Cardiac fibroblast (primary cell): ENCODE results near the gene PLCZ1.

ENCODE experiments used
- DNase-seq, 2 donors: peaks; one replicate each; pipeline versions ENCODE4 v3.0.0 to v3.0.0-alpha.2; 2010; ENCODE audit warnings: low read depth in 2 of 2
- H3K4me3 ChIP-seq, 2 donors: replicated peaks in 1 of 2; 1 replicate in 1 of 2; 2 replicates in 1 of 2; pipeline ENCODE4 v1.5.1; 2011; ENCODE audit warnings: low read depth in 2 of 2, low read length in 2 of 2, mild to moderate bottlenecking in 2 of 2, moderate library complexity in 1 of 2
- TF ChIP-seq, protein P1 (sequence below): IDR thresholded peaks from one replicate; pipeline ENCODE4 v1.5.1; 2011; ENCODE audit warnings: low read depth, mild to moderate bottlenecking, low read length, inconsistent platforms

PLCZ1 gene

DNA sequence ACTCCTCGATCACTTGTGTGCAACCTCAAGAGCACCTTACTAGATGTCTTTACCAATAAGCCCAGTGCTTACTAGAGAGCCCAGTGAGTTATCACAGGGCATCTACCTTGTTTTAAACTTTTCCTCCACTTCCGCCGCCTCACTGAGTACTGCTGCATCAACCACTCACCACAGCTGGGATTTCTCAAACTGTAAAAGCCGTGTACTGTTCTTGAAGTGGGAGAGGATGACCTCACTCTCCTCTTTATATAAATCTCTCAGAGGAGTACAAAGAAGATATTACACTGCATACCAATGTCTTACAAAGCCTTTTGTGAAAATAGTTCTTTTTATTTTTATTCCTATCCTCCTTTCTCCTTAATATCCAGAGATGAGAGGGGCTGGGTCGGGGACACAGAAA is 94.1 kb downstream of the PLCZ1 start:
- TF ChIP-seq, protein P1, sequence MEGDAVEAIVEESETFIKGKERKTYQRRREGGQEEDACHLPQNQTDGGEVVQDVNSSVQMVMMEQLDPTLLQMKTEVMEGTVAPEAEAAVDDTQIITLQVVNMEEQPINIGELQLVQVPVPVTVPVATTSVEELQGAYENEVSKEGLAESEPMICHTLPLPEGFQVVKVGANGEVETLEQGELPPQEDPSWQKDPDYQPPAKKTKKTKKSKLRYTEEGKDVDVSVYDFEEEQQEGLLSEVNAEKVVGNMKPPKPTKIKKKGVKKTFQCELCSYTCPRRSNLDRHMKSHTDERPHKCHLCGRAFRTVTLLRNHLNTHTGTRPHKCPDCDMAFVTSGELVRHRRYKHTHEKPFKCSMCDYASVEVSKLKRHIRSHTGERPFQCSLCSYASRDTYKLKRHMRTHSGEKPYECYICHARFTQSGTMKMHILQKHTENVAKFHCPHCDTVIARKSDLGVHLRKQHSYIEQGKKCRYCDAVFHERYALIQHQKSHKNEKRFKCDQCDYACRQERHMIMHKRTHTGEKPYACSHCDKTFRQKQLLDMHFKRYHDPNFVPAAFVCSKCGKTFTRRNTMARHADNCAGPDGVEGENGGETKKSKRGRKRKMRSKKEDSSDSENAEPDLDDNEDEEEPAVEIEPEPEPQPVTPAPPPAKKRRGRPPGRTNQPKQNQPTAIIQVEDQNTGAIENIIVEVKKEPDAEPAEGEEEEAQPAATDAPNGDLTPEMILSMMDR: no peak
- DNase-seq: peak; percentile 61 to 72

DNA sequence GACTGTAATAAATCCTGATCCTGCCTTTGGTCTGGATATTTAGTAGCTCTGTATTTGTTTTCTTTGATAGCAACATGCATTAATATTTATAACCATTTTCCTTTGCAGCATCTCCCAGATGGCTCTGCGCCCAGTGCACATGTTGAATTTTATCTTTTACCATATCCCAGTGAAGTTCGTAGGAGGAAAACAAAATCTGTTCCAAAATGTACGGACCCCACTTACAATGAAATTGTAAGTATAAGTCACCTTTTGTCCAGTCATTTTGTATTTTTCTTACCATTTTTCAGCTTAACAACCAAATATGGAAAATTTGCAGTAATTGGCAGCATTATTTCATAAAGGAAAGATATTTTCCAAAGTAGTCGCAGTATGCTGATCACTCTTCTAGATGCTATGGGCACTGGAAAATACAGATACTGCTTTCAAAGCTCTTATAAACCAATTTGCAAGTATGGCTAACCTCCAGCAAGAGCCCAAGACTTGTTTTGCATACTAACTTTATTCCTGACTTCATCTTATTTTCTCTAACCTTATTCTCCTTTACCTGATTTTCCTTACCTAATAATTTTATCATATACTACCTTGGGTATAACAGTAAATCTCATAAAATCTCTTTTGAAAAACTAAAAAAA is 97.4 kb downstream of the PLCZ1 start:
- TF ChIP-seq, protein P1: no peak
- no peak overlapping the region for H3K4me3 ChIP-seq
- no peak for DNase-seq

More for the DNA sequence above, 94.1 kb downstream of the PLCZ1 start:
- no peak overlapping the region for H3K4me3 ChIP-seq

DNA sequence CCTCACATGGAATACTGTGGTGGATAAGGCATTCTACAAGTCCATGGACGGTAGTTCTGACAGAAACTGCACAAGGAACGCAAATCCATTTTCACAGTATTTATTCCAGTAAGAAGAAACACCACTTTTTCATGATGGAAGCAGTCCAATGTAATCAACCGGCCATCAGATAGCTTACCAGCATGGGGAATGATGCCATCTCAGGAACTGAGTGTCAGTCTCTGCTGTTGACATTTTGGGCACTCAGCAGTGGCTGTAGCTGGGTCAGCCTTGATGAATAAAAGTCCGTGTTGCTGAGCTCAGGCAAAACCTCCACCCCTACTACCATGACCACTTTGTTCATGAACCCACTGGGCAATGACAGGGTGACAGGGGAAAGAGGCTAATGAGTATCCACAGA is 103.4 kb downstream of the PLCZ1 start:
- TF ChIP-seq, protein P1: no peak
- no peak overlapping the region for H3K4me3 ChIP-seq
- DNase-seq: no peak
